PC-3 (cell line): ENCODE measurements around the gene TM4SF18.

Source experiments
- CTCF ChIP-seq: fragments of 300-600 bp; sonication (generic); conservative IDR thresholded peaks from 2 replicates; pipeline ENCODE4 v1.5.1; 2017; ENCODE audit warnings: antibody characterized with exemption, low read depth, mild to moderate bottlenecking, low read length
- EZH2 ChIP-seq: fragments of 300-600 bp; sonication (generic); IDR thresholded peaks from one replicate; pipeline ENCODE4 v1.6.1; 2017; ENCODE audit warnings: antibody characterized with exemption, mild to moderate bottlenecking, low read length; ENCODE audit not compliant: unreplicated experiment
- EZH2phosphoT487 ChIP-seq: fragments of 300-600 bp; sonication (generic); IDR thresholded peaks from 2 replicates; pipeline ENCODE4 v1.6.1; 2018; ENCODE audit warnings: mild to moderate bottlenecking, antibody characterized with exemption, low read length, borderline replicate concordance

GRCh38 chr3:149374391-149374790 is 41.0 kb upstream of the TM4SF18 start:
- no peak for TF ChIP-seq CTCF
- no peak for TF ChIP-seq EZH2
- TF ChIP-seq EZH2phosphoT487, result no peak
